AG09309 (cell line): ENCODE results near the gene USP47.

ENCODE experiments used
- DNase-seq: peaks from one replicate; pipeline ENCODE4 v3.0.0-alpha.2; 2010; ENCODE audit warnings: low read depth
- H3K4me3 ChIP-seq: 2 replicates; pipeline ENCODE4 v1.5.1; 2011; ENCODE audit warnings: mild to moderate bottlenecking, low read depth, low read length, moderate library complexity; ENCODE audit not compliant: control insufficient read depth
- TF ChIP-seq, protein P1 (sequence below): IDR thresholded peaks from 2 replicates; pipeline ENCODE4 v1.5.1; 2011; ENCODE audit warnings: mild to moderate bottlenecking, low read depth, low read length, inconsistent platforms; ENCODE audit not compliant: insufficient read depth, control insufficient read depth; ENCODE audit errors: missing control alignments

USP47 gene

DNA sequence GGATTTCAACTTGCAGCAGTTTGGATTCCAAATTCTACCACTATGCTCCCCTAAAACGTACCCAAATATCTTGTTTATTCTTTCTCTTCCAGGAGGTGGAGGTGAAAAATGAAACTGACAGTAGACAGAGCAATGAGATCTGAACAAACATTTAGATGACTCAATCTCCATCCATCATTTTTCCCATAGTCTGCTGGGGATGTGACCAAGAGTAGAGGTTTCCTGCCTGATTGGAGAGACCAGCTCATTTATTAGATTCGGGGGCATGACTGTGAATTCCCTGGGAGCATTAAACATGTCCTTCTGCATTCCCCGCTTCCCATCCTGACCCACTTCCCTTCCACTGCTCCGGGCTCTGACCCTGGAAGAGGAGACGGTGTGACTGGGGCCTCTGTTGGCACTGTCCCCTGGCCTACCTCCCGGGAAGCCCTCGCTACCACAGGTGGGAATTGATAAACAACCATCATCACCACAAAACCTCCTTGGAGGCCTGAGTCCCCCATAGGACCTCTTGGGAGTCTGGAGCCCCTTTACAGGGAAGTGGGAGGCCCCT is 146.4 kb downstream of the USP47 start:
- H3K4me3 ChIP-seq: no peak overlapping the region
- no peak for DNase-seq
- TF ChIP-seq, protein P1, sequence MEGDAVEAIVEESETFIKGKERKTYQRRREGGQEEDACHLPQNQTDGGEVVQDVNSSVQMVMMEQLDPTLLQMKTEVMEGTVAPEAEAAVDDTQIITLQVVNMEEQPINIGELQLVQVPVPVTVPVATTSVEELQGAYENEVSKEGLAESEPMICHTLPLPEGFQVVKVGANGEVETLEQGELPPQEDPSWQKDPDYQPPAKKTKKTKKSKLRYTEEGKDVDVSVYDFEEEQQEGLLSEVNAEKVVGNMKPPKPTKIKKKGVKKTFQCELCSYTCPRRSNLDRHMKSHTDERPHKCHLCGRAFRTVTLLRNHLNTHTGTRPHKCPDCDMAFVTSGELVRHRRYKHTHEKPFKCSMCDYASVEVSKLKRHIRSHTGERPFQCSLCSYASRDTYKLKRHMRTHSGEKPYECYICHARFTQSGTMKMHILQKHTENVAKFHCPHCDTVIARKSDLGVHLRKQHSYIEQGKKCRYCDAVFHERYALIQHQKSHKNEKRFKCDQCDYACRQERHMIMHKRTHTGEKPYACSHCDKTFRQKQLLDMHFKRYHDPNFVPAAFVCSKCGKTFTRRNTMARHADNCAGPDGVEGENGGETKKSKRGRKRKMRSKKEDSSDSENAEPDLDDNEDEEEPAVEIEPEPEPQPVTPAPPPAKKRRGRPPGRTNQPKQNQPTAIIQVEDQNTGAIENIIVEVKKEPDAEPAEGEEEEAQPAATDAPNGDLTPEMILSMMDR: no peak

DNA sequence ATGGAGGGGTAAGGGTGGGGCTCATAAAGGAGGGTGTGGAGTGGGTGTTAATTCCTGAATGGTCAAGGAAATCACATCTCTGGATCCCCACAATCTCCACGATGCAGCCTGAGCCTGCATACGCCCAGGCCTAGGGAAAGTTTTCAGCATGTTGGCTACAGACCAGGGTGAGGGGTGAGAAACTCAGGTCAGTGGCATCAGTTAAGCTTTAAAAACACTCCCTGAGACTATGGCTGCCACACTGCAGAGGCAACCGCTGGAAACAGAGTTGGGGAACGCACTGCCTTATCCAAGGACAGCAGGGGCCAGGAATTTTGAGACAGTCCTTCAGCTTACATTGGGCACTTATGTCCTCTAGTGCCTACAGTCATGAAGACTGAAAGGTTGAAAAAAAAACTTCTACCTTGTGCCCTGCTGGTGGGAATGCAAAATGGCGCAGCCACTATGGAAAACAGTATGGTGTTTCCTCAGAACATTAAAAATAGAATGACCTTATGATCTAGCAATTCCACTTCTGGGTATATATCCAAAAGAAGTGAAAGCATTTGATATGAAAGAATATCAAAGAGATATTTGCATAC is 147.0 kb downstream of the USP47 start:
- DNase-seq: no peak
- TF ChIP-seq, protein P1: peak; percentile 13
- H3K4me3 ChIP-seq: no peak overlapping the region

DNA sequence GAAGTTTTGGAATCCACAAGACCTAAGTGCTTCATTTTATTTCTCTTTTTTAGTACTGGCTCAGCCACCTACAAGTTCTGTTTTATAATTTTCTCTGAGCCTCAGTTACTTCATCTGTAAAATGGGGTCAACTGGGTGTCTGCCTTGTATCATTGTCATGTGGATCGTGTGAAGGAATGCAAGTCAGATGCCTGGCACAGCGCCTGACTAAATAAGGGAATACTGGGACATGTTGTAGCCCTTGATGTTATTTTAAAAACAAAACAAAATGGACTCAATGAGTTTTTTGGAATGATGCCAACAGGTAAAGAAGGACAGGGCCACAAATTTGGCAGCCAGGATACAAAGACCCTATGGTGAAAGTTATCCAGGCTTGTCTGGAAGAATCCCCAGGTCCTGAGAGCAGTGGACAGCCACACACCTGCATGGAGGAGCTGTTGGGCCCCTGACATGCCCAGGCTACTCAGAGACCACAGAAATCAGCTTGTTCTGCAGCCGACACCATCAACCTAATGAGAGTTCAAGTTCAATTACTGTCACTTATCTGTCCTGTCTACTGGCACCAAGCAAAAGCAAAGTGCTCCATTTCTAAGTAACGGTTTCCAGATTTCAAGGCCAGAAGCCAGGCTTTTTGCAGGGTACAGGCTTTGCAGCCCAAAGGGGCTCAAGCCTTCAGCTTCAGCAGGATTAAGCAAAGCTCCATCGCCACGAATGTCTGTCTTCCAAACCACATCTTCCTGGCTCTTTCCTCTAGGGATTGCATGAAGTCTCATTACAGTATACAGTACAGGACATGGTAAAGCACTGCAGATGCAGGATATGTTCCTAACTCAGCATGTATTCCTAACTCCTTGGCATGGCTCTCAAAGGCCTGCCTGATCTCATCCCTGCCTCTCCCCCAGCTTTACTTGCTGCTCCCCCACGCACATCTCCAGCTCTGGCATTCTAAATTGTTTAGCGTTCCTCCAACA is 148.3 kb downstream of the USP47 start:
- TF ChIP-seq, protein P1: no peak
- H3K4me3 ChIP-seq: no peak overlapping the region
- DNase-seq: no peak

DNA sequence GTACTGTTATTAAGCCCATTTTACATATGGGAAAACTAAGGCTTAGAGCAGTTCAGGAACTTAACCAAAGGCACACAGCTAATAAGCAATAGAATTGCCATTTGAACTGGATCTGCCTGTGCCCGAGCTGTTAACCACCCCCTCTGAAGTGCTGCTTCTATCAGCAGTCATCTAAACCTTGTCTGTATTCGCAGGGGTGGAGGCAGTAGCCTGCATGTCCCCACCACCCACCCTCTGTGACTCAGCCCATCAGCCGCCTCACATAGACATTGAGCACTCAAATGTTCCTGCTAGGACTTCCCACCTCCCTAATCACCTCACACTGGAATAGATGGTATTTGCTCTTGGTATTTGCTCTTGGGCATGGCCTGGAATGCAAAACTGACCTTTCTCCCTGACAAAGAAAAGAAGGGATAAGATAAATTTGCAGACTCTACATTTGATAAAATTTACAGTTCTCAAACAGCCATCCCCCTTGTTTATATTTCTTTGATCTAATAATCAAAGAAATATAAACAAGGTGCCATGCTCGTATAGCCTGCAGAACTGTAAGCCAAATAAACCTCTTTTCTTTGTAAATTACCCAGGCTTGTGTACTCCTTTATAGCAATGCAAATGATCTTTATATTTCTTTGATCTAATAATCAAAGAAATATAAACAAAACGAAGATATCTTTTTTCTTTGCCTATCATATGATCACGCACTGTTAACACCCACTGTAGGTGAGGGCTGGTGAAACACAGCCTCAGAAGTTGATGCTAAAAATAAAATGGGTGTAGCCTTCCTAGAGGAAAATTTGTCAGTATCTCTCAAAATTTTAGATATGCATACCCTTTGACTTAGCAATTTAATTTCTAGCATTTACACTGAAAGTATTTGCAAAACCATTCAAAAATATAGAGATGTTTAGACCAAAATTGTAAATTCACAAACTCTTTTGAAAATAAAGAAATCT is 150.8 kb downstream of the USP47 start:
- TF ChIP-seq, protein P1: no peak
- DNase-seq: no peak
- H3K4me3 ChIP-seq: no peak overlapping the region

DNA sequence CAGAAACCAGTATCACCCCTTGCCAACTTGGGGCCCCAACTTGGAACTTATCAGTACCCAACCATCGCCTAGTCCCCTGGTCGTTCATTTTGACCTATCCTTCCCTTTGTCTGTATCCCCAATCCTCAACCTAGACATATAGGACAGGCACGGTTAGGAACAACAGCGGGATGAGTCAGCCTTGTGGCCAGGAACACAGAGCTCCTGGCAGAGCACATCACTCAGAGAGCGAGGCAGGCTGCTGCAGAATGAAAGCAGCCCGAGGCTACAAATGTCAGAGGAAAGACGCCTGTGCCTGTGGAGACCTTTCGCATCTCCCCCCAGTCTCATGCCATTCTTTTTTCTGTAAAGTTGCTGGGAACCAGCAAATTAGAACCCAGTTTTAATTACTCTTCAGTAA is 152.1 kb downstream of the USP47 start:
- H3K4me3 ChIP-seq: no peak overlapping the region
- TF ChIP-seq, protein P1: no peak

DNA sequence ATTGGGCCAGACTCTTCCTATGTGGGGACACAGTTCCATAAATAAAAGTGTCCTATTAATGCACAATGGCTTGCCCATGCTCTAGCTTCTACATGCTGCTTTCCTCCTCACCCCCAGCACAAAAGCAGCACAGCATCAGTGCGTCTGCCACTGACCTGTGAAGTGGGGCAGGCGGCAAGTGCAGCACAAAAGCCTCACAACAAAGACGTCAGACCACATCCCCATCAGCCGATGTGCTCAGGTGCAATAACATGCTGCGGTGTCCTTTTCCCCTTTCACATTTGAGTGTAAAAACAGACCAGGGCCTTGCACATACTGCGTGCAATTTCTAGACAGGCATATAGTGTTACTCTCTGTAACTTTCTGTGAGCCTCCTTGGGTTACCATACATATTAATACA is 153.8 kb downstream of the USP47 start:
- TF ChIP-seq, protein P1: no peak
- no peak for DNase-seq
- no peak overlapping the region for H3K4me3 ChIP-seq

More for the DNA sequence above, 152.1 kb downstream of the USP47 start:
- no peak for DNase-seq
